Measurements from ENCODE around the gene BEST2. TPM values are rescaled to one million over a fixed set of nuclear protein-coding genes. Genes with fewer than 3 reads are reported as not detected.

The BEST2 gene
- total RNA-seq, 2 experiments from 2014 or later = not detected

DNA sequence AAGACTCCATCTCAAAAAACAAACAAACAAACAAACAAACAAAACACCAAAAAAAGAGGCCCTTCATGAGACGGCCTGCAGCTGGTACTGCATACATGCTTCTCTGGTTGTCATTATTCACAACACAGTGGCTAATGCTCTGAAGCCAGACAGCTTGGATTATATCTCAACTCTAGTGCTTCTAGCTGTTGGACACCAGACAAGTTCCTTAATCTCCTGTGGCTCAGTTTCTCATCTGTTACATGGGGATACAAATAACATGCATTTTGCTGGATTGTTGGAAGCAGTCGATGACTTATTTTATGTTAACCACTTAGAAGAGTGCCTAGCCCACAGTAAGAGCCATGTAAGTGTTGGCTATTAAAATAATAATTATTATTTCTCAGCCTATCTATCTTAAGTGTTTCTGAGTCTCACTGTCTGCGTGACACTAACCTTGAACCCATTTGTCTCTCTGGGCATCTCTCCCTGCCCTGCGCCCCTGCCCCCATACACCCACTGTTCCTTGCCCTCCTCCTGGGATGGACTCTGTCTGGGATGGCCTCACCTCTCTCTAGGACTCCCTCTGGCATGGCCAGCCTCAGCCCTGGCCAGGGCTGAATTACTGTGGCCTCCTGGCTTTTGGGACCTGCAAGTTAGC, 36.6 kb downstream of the BEST2 start:
- no peak for ATAC-seq
- Mint-ChIP-seq H3K9me3 (ENCODE audit: low read depth) (no peaks in the 10 kb centered on the region), H3K27ac (peak overlapping the region; percentile 98), H3K36me3 (ENCODE audit: low read depth) (peaks cover 13% of the 10 kb centered on the region), H3K4me3 (peak overlapping the region; percentile 92), H3K27me3 (no peaks in the 10 kb centered on the region), H3K4me1 (peaks cover 18% of the 10 kb centered on the region)
- ChIA-PET CTCF (interaction anchor here (1.0 to 3.4 kb wide), 3 partner anchors 8 to 273 kb away, joined by 3 to 39 read pairs (median 5); no protein-coding TSS in a partner anchor), POLR2A (interaction anchor here (0.6 to 2.4 kb wide), 2 partner anchors 10 to 1574 kb away, joined by 6 to 9 read pairs; no protein-coding TSS in a partner anchor)
- intact Hi-C loops (cut with DNase I, micrococcal nuclease) = loop anchor here (2.0 to 10.0 kb wide), 3 partner anchors 1055 to 1737 kb away; partner anchors contain the start of gene TECR (in 1 of the 2)
- DNase-seq = no peak

DNA sequence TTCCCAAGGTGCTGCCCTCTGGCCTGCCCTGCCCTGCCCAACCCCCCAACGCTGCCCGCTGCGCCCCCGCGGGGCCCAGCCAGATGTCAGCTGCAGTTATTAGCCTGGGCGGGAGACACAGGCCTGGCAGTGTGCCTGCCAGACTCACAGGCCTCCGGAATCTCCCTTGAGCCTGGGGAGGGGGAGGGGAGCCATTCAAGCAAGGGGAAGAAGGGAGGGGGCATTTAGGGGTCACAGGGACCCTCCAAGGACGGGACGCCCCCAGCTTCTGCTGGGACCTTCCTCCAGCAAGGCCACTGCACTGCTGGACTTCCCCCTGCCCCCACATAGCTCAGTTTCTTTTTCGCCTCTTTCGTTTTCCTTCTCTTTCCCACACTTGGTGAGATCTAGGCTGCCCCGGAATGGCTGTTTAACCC, 37.1 kb downstream of the BEST2 start:
- POLR2A ChIA-PET = interaction anchor here (0.6 to 2.4 kb wide), 4 partner anchors 11 to 1573 kb away, joined by 3 to 9 read pairs (median 6); no protein-coding TSS in a partner anchor
- intact Hi-C loops (cut with DNase I, micrococcal nuclease) = loop anchor here (2.0 to 10.0 kb wide), 3 partner anchors 1054 to 1736 kb away; partner anchors contain the start of gene TECR (in 1 of the 2)
- H3K36me3 Mint-ChIP-seq (ENCODE audit: low read depth) = peaks cover 15% of the 10 kb centered on the region
- DNase-seq (peak; percentile 74), ATAC-seq (no peak)
- peak overlapping the region; percentile 92 for H3K4me3 Mint-ChIP-seq
- peaks cover 18% of the 10 kb centered on the region for H3K4me1 Mint-ChIP-seq
- no peaks in the 10 kb centered on the region for H3K9me3 Mint-ChIP-seq (ENCODE audit: low read depth)
- CTCF ChIA-PET = interaction anchor here (0.8 to 3.4 kb wide), 4 partner anchors 7 to 273 kb away, joined by 3 to 39 read pairs (median 4); no protein-coding TSS in a partner anchor
- no peaks in the 10 kb centered on the region for H3K27me3 Mint-ChIP-seq
- peak overlapping the region; percentile 98 for H3K27ac Mint-ChIP-seq

DNA sequence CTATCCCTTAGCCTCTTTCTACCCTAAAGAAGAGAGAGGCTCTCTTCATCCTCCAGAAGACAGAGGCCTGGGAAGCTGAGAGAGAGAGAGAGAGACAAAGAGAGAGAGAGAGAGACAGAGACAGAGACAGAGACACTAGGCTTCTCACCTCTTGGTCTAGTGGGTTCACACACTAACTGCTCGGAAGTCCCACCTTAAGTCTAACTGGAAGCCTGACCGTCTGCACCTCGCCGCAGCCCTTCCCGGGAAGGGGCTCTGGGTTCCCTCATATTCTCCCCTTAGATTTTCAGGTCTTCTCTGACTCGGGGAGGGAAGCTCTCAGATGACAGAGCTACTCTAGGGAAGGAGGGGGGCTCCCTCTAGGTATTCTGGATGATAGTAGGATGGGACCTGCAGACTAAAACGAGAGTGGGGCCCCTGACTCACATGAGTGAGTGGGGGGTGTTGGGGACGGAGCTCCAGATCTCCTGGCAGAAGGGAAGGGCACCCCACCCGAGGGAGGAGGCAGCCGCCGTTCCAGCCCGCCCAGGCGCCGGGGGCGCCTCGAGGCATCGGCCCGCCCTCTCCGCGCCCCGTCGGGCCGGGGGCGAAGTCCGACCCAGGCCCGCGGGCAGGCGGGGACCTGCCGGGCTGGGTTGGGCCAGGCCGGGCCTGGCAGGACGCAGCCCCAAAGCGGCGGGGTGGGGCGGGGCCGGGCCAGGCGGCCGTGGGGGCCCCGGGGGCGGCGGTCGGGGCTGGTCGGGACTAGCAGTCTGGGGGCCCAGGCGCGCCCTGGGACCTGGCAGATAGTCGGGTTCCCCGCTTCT, 37.7 kb downstream of the BEST2 start:
- DNase-seq (peak; percentile 67), ATAC-seq (no peak)
- H3K27me3 Mint-ChIP-seq = no peaks in the 10 kb centered on the region
- H3K4me3 Mint-ChIP-seq = peak overlapping the region; percentile 92
- peaks cover 21% of the 10 kb centered on the region for H3K4me1 Mint-ChIP-seq
- CTCF ChIA-PET = interaction anchor here (0.6 to 3.4 kb wide), 4 partner anchors 9 to 272 kb away, joined by 3 to 39 read pairs (median 4); no protein-coding TSS in a partner anchor
- H3K36me3 Mint-ChIP-seq (ENCODE audit: low read depth) = peaks cover 18% of the 10 kb centered on the region
- no peaks in the 10 kb centered on the region for H3K9me3 Mint-ChIP-seq (ENCODE audit: low read depth)
- H3K27ac Mint-ChIP-seq = peak overlapping the region; percentile 98
- POLR2A ChIA-PET = interaction anchor here (0.7 to 2.4 kb wide), 4 partner anchors 11 to 149 kb away, joined by 3 to 9 read pairs (median 6); no protein-coding TSS in a partner anchor
- intact Hi-C loops (cut with DNase I, micrococcal nuclease) = loop anchor here (2.0 to 10.0 kb wide), 3 partner anchors 1054 to 1736 kb away; partner anchors contain the start of gene TECR (in 1 of the 2)

DNA sequence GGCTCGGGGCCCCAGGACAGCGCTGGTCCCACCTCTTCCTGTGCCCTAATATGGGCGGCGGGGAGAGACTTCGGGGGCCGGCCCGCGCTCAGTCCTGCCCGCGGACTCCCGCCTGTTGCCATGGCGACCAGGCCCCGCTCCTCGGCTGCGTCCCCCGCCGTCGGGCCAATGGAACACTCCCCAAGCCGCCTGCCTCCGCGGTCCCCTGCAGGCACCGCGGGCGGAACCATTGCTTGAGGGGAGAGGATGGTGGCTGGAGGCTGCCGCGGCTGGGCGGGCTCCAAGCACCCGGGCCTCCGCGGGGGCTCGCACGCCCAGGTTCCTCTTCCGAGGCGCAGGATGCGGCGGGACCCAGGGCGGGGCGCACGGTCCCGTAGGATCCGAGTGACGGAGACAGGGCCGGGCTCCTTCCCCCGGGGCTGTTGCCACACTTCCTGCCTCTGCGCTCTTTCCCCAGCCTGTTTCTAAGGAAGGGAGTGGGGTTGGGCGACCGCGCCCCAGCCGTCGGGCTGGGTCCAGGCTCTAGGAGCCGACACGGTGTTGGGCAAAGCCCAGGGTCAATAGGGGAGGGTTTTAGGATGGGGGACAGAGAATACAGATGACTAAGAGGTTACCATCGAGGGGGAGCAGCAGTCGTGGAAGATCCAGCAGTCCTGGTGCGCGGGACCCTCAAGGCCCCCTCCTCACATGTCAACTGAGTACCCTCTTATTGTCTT, 38.5 kb downstream of the BEST2 start:
- peaks cover 18% of the 10 kb centered on the region for H3K36me3 Mint-ChIP-seq (ENCODE audit: low read depth)
- H3K4me1 Mint-ChIP-seq = peaks cover 28% of the 10 kb centered on the region
- H3K27ac Mint-ChIP-seq = peak overlapping the region; percentile 98
- ATAC-seq = peak; percentile 48
- H3K9me3 Mint-ChIP-seq (ENCODE audit: low read depth) = no peaks in the 10 kb centered on the region
- ChIA-PET CTCF (interaction anchor here (0.6 to 15.0 kb wide), 4 partner anchors 12 to 149 kb away, joined by 3 to 451 read pairs (median 162); partner anchors contain the start of gene HOOK2), POLR2A (interaction anchor here (0.8 to 3.1 kb wide), 4 partner anchors 12 to 150 kb away, joined by 4 to 40 read pairs (median 8); no protein-coding TSS in a partner anchor)
- H3K27me3 Mint-ChIP-seq = no peaks in the 10 kb centered on the region
- DNase-seq = peak; percentile 99
- peak overlapping the region; percentile 92 for H3K4me3 Mint-ChIP-seq
- intact Hi-C loops (cut with DNase I, micrococcal nuclease) = loop anchor here (1.0 to 10.0 kb wide), 13 partner anchors 8 to 1828 kb away; partner anchors contain the start of genes TECR (in 2 of the 2), ADGRE5 (in 1 of the 2), CALR (in 1 of the 2) and IER2 (in 1 of the 2)

DNA sequence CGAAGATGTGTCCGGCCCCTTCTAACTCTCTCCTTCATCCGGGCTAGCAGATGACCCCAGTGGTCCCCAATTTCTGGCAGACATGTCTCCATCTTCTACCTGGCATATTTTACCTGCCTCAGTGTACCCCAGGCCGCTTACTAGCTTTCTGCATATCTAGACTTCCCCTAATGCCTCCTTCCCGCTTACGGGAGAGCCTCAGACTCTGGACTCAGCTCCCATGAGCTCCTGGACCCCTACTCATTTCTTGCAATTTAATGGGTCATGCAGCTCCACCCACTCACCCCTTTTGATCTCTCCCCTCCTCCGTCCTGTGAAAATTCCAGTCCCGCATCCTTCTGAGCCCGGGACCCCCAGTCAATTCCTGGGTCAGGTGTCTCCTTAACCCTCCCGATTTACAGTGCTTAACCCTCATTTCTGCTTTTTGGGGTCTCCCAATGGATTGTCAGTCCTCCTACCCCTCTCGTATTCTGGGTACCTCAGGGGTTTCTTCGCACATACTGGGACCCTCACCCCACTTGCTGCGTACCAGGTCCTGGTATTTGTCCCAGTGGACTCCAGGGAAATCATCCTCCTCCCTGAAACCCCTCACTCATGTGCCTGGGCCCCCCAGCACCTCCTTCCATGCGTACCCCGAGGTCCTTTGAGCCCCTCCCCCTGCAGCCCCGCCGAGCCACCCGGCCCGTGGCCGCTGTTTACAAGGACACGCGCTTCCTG, 39.2 kb downstream of the BEST2 start:
- Mint-ChIP-seq H3K27me3 (no peaks in the 10 kb centered on the region), H3K9me3 (ENCODE audit: low read depth) (no peaks in the 10 kb centered on the region), H3K36me3 (ENCODE audit: low read depth) (peaks cover 19% of the 10 kb centered on the region), H3K27ac (peak overlapping the region; percentile 98), H3K4me3 (peak overlapping the region; percentile 92), H3K4me1 (peaks cover 31% of the 10 kb centered on the region)
- no peak for ATAC-seq
- ChIA-PET POLR2A (interaction anchor here (0.6 to 3.1 kb wide), 11 partner anchors 8 to 1291 kb away, joined by 3 to 53 read pairs (median 9); partner anchors contain the start of genes DHPS, GCDH, GET3 and RNASEH2A), CTCF (interaction anchor here (0.6 to 15.0 kb wide), 5 partner anchors 13 to 362 kb away, joined by 3 to 451 read pairs (median 3); partner anchors contain the start of gene HOOK2)
- intact Hi-C loops (cut with DNase I, micrococcal nuclease) = loop anchor here (1.0 to 10.0 kb wide), 12 partner anchors 8 to 1828 kb away; partner anchors contain the start of genes ADGRE5 (in 1 of the 2), CALR (in 1 of the 2), IER2 (in 1 of the 2) and NACC1 (in 1 of the 2)
- DNase-seq = peak; percentile 46

DNA sequence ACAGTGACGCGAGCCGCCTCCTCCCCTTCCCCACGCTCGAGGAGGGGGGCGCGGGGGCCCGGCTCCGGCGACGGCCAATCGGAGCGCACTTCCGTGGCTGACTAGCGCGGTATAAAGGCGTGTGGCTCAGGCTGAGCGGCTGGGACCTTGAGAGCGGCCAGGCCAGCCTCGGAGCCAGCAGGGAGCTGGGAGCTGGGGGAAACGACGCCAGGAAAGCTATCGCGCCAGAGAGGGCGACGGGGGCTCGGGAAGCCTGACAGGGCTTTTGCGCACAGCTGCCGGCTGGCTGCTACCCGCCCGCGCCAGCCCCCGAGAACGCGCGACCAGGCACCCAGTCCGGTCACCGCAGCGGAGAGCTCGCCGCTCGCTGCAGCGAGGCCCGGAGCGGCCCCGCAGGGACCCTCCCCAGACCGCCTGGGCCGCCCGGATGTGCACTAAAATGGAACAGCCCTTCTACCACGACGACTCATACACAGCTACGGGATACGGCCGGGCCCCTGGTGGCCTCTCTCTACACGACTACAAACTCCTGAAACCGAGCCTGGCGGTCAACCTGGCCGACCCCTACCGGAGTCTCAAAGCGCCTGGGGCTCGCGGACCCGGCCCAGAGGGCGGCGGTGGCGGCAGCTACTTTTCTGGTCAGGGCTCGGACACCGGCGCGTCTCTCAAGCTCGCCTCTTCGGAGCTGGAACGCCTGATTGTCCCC, 39.9 kb downstream of the BEST2 start, which contains the start of gene JUNB:
TSS of gene JUNB (plus strand) at position 142 of the 706 bp plus-strand sequence. CDS start at position 428, 286 bp downstream.
- DNase-seq = peak; percentile 98
- ChIA-PET CTCF (interaction anchor here (1.0 to 15.0 kb wide), 5 partner anchors 11 to 361 kb away, joined by 3 to 451 read pairs (median 4); partner anchors contain the start of genes HOOK2, PRDX2 and THSD8), POLR2A (interaction anchor here (0.6 to 3.1 kb wide), 13 partner anchors 9 to 1291 kb away, joined by 3 to 53 read pairs (median 9); partner anchors contain the start of genes DHPS, GCDH, GET3 and RNASEH2A)
- Mint-ChIP-seq H3K4me3 (peak within 1 kb of the TSS; percentile 92), H3K27ac (peak within 1 kb of the TSS; percentile 98), H3K36me3 (ENCODE audit: low read depth) (peaks cover 23% of the 10 kb centered on the region), H3K27me3 (no peaks in the 10 kb centered on the region), H3K9me3 (ENCODE audit: low read depth) (no peaks in the 10 kb centered on the region), H3K4me1 (peaks cover 38% of the 10 kb centered on the region)
- peak; percentile 51 for ATAC-seq
- intact Hi-C loops (cut with DNase I, micrococcal nuclease) = loop anchor here (1.0 to 10.0 kb wide), 13 partner anchors 9 to 1829 kb away; partner anchors contain the start of genes CALR (in 2 of the 2), ADGRE5 (in 1 of the 2), IER2 (in 1 of the 2) and NACC1 (in 1 of the 2)

DNA sequence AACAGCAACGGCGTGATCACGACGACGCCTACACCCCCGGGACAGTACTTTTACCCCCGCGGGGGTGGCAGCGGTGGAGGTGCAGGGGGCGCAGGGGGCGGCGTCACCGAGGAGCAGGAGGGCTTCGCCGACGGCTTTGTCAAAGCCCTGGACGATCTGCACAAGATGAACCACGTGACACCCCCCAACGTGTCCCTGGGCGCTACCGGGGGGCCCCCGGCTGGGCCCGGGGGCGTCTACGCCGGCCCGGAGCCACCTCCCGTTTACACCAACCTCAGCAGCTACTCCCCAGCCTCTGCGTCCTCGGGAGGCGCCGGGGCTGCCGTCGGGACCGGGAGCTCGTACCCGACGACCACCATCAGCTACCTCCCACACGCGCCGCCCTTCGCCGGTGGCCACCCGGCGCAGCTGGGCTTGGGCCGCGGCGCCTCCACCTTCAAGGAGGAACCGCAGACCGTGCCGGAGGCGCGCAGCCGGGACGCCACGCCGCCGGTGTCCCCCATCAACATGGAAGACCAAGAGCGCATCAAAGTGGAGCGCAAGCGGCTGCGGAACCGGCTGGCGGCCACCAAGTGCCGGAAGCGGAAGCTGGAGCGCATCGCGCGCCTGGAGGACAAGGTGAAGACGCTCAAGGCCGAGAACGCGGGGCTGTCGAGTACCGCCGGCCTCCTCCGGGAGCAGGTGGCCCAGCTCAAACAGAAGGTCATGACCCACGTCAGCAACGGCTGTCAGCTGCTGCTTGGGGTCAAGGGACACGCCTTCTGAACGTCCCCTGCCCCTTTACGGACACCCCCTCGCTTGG, 40.7 kb downstream of the BEST2 start:
- DNase-seq (peak; percentile 89), ATAC-seq (no peak)
- H3K4me1 Mint-ChIP-seq = peaks cover 38% of the 10 kb centered on the region
- H3K9me3 Mint-ChIP-seq (ENCODE audit: low read depth) = no peaks in the 10 kb centered on the region
- no peaks in the 10 kb centered on the region for H3K27me3 Mint-ChIP-seq
- peak overlapping the region; percentile 98 for H3K27ac Mint-ChIP-seq
- H3K36me3 Mint-ChIP-seq (ENCODE audit: low read depth) = peaks cover 25% of the 10 kb centered on the region
- POLR2A ChIA-PET = interaction anchor here (0.6 to 3.1 kb wide), 14 partner anchors 9 to 360 kb away, joined by 3 to 53 read pairs (median 8); partner anchors contain the start of genes DHPS, GET3, MAN2B1 and RNASEH2A
- CTCF ChIA-PET = interaction anchor here (1.0 to 15.0 kb wide), 8 partner anchors 10 to 360 kb away, joined by 3 to 451 read pairs (median 4); partner anchors contain the start of genes GET3, HOOK2, PRDX2 and THSD8
- intact Hi-C loops (cut with DNase I, micrococcal nuclease) = loop anchor here (1.0 to 10.0 kb wide), 9 partner anchors 60 to 1830 kb away; partner anchors contain the start of genes CALR (in 2 of the 2), ADGRE5 (in 1 of the 2), IER2 (in 1 of the 2) and NACC1 (in 1 of the 2)
- peak overlapping the region; percentile 92 for H3K4me3 Mint-ChIP-seq

DNA sequence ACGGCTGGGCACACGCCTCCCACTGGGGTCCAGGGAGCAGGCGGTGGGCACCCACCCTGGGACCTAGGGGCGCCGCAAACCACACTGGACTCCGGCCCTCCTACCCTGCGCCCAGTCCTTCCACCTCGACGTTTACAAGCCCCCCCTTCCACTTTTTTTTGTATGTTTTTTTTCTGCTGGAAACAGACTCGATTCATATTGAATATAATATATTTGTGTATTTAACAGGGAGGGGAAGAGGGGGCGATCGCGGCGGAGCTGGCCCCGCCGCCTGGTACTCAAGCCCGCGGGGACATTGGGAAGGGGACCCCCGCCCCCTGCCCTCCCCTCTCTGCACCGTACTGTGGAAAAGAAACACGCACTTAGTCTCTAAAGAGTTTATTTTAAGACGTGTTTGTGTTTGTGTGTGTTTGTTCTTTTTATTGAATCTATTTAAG, 41.3 kb downstream of the BEST2 start:
- ChIA-PET CTCF (interaction anchor here (1.1 to 15.0 kb wide), 7 partner anchors 9 to 92 kb away, joined by 3 to 451 read pairs (median 4); partner anchors contain the start of genes GET3, HOOK2, PRDX2 and THSD8), POLR2A (interaction anchor here (0.5 to 3.1 kb wide), 13 partner anchors 10 to 126 kb away, joined by 3 to 53 read pairs (median 5); partner anchors contain the start of genes GET3, MAN2B1, RNASEH2A and TNPO2)
- peak overlapping the region; percentile 98 for H3K27ac Mint-ChIP-seq
- H3K9me3 Mint-ChIP-seq (ENCODE audit: low read depth) = no peaks in the 10 kb centered on the region
- DNase-seq (no peak), ATAC-seq (no peak)
- intact Hi-C loops (cut with DNase I, micrococcal nuclease) = loop anchor here (1.0 to 10.0 kb wide), 13 partner anchors 13 to 1831 kb away; partner anchors contain the start of genes CALR (in 2 of the 2), TRIR (in 2 of the 2), ADGRE5 (in 1 of the 2) and DHPS (in 1 of the 2)
- peaks cover 25% of the 10 kb centered on the region for H3K36me3 Mint-ChIP-seq (ENCODE audit: low read depth)
- H3K27me3 Mint-ChIP-seq = no peaks in the 10 kb centered on the region
- H3K4me3 Mint-ChIP-seq = peak overlapping the region; percentile 92
- H3K4me1 Mint-ChIP-seq = peaks cover 38% of the 10 kb centered on the region

Data from activated CD4-positive, alpha-beta T cell treated with anti-CD3 and anti-CD28 coated beads for 36 hours (primary cell).